ENCODE data around the gene PTOV1.

PTOV1 gene

GRCh38 chr19:49864890-49865289 lies 13.9 kb downstream of the PTOV1 start:
- Histone ChIP-seq H3K27me3 (ENCODE audit: insufficient read depth, insufficient read length) (no peaks in the 10 kb centered on the region), H3K4me1 (ENCODE audit: insufficient read depth, insufficient read length) (peaks cover 26% of the 10 kb centered on the region), H3K4me3 (ENCODE audit: insufficient read length, low read depth) (peak overlapping the region; percentile 22), H3K36me3 (ENCODE audit: insufficient read depth, insufficient read length, low read length) (peaks cover 57% of the 10 kb centered on the region), H3K9me3 (ENCODE audit: insufficient read depth, low read length) (no peaks in the 10 kb centered on the region), H3K9ac (ENCODE audit: insufficient read length, low read depth) (peak overlapping the region; percentile 26)
- DNase-seq (ENCODE audit: low read depth, low spot score): no peak
- no peak for TF ChIP-seq SUZ12 (IDR thresholded peaks at IDR 0.05; ENCODE audit: extremely low read depth, insufficient read depth, insufficient read length)
- TF ChIP-seq ZNF274 (IDR thresholded peaks at IDR 0.05; ENCODE audit: low read depth, low read length): no peak
- TF ChIP-seq YY1 (IDR thresholded peaks at IDR 0.05; ENCODE audit: insufficient read depth, insufficient read length): no peak

GRCh38 chr19:49866933-49867782 lies 16.2 kb downstream of the PTOV1 start, which contains the start of gene PNKP:
Gene PNKP, minus strand, starts transcription at chr19:49867576. Its CDS starts 372 bp downstream, at chr19:49867204.
- H3K9ac ChIP-seq (ENCODE audit: insufficient read length, low read depth): peak within 1 kb of the TSS; percentile 93
- TF ChIP-seq YY1 (IDR thresholded peaks at IDR 0.05; ENCODE audit: insufficient read depth, insufficient read length): no peak
- no peak for TF ChIP-seq SUZ12 (IDR thresholded peaks at IDR 0.05; ENCODE audit: extremely low read depth, insufficient read depth, insufficient read length)
- no peak for TF ChIP-seq ZNF274 (IDR thresholded peaks at IDR 0.05; ENCODE audit: low read depth, low read length)
- H3K36me3 ChIP-seq (ENCODE audit: insufficient read depth, insufficient read length, low read length): peaks cover 56% of the 10 kb centered on the region
- no peaks in the 10 kb centered on the region for H3K27me3 ChIP-seq (ENCODE audit: insufficient read depth, insufficient read length)
- H3K4me1 ChIP-seq (ENCODE audit: insufficient read depth, insufficient read length): peaks cover 25% of the 10 kb centered on the region
- H3K9me3 ChIP-seq (ENCODE audit: insufficient read depth, low read length): no peaks in the 10 kb centered on the region
- no peak for DNase-seq (ENCODE audit: low read depth, low spot score)
- peak within 1 kb of the TSS; percentile 86 for H3K4me3 ChIP-seq (ENCODE audit: insufficient read length, low read depth)

- DNase-seq (ENCODE audit: low read depth, low spot score): no peak
- Histone ChIP-seq H3K4me1 (ENCODE audit: insufficient read depth, insufficient read length) (peaks cover 20% of the 10 kb centered on the region), H3K9ac (ENCODE audit: insufficient read length, low read depth) (peak overlapping the region; percentile 42), H3K9me3 (ENCODE audit: insufficient read depth, low read length) (no peaks in the 10 kb centered on the region), H3K36me3 (ENCODE audit: insufficient read depth, insufficient read length, low read length) (peaks cover 54% of the 10 kb centered on the region), H3K4me3 (ENCODE audit: insufficient read length, low read depth) (peak overlapping the region; percentile 26), H3K27me3 (ENCODE audit: insufficient read depth, insufficient read length) (no peaks in the 10 kb centered on the region)
- no peak for TF ChIP-seq SUZ12 (IDR thresholded peaks at IDR 0.05; ENCODE audit: extremely low read depth, insufficient read depth, insufficient read length)
- TF ChIP-seq ZNF274 (IDR thresholded peaks at IDR 0.05; ENCODE audit: low read depth, low read length): no peak
- no peak for TF ChIP-seq YY1 (IDR thresholded peaks at IDR 0.05; ENCODE audit: insufficient read depth, insufficient read length)
Observed at GRCh38 chr19:49869009-49869483, 18.1 kb downstream of the PTOV1 start.

- Histone ChIP-seq H3K4me3 (ENCODE audit: insufficient read length, low read depth) (peak overlapping the region; percentile 39), H3K27me3 (ENCODE audit: insufficient read depth, insufficient read length) (no peaks in the 10 kb centered on the region), H3K9me3 (ENCODE audit: insufficient read depth, low read length) (no peaks in the 10 kb centered on the region), H3K36me3 (ENCODE audit: insufficient read depth, insufficient read length, low read length) (peaks cover 54% of the 10 kb centered on the region), H3K4me1 (ENCODE audit: insufficient read depth, insufficient read length) (peaks cover 18% of the 10 kb centered on the region), H3K9ac (ENCODE audit: insufficient read length, low read depth) (peak overlapping the region; percentile 90)
- DNase-seq (ENCODE audit: low read depth, low spot score): peak; percentile 96
- TF ChIP-seq YY1 (IDR thresholded peaks at IDR 0.05; ENCODE audit: insufficient read depth, insufficient read length): no peak
- no peak for TF ChIP-seq SUZ12 (IDR thresholded peaks at IDR 0.05; ENCODE audit: extremely low read depth, insufficient read depth, insufficient read length)
- TF ChIP-seq ZNF274 (IDR thresholded peaks at IDR 0.05; ENCODE audit: low read depth, low read length): no peak
Observed at GRCh38 chr19:49869484-49870308, 18.7 kb downstream of the PTOV1 start.

GRCh38 chr19:49870309-49870901 lies 19.4 kb downstream of the PTOV1 start:
- Histone ChIP-seq H3K36me3 (ENCODE audit: insufficient read depth, insufficient read length, low read length) (peaks cover 56% of the 10 kb centered on the region), H3K27me3 (ENCODE audit: insufficient read depth, insufficient read length) (no peaks in the 10 kb centered on the region), H3K4me1 (ENCODE audit: insufficient read depth, insufficient read length) (peaks cover 20% of the 10 kb centered on the region), H3K9me3 (ENCODE audit: insufficient read depth, low read length) (no peaks in the 10 kb centered on the region), H3K4me3 (ENCODE audit: insufficient read length, low read depth) (peak overlapping the region; percentile 39), H3K9ac (ENCODE audit: insufficient read length, low read depth) (peak overlapping the region; percentile 90)
- no peak for DNase-seq (ENCODE audit: low read depth, low spot score)
- TF ChIP-seq YY1 (IDR thresholded peaks at IDR 0.05; ENCODE audit: insufficient read depth, insufficient read length): no peak
- TF ChIP-seq ZNF274 (IDR thresholded peaks at IDR 0.05; ENCODE audit: low read depth, low read length): no peak
- no peak for TF ChIP-seq SUZ12 (IDR thresholded peaks at IDR 0.05; ENCODE audit: extremely low read depth, insufficient read depth, insufficient read length)

GRCh38 chr19:49871349-49871985 lies 20.5 kb downstream of the PTOV1 start:
- H3K4me1 ChIP-seq (ENCODE audit: insufficient read depth, insufficient read length): peaks cover 18% of the 10 kb centered on the region
- no peaks in the 10 kb centered on the region for H3K9me3 ChIP-seq (ENCODE audit: insufficient read depth, low read length)
- no peak for DNase-seq (ENCODE audit: low read depth, low spot score)
- no peaks in the 10 kb centered on the region for H3K27me3 ChIP-seq (ENCODE audit: insufficient read depth, insufficient read length)
- H3K9ac ChIP-seq (ENCODE audit: insufficient read length, low read depth): no peak overlapping the region
- H3K36me3 ChIP-seq (ENCODE audit: insufficient read depth, insufficient read length, low read length): peaks cover 53% of the 10 kb centered on the region
- TF ChIP-seq ZNF274 (IDR thresholded peaks at IDR 0.05; ENCODE audit: low read depth, low read length) (no peak), SUZ12 (IDR thresholded peaks at IDR 0.05; ENCODE audit: extremely low read depth, insufficient read depth, insufficient read length) (no peak), YY1 (IDR thresholded peaks at IDR 0.05; ENCODE audit: insufficient read depth, insufficient read length) (no peak)
- H3K4me3 ChIP-seq (ENCODE audit: insufficient read length, low read depth): no peak overlapping the region

All from NT2/D1 (cell line).